HUES48 (cell line): ENCODE results near the gene CARS2.
"Not testable (repeated sequence)": the region's sequence is repeated elsewhere in the genome, so short reads cannot be mapped to it uniquely, and the experiment has no call there.

Experiments
- H3K27ac ChIP-seq: one replicate; pipeline ENCODE4 v1.7.0; 2013; ENCODE audit warnings: low read depth, low read length, inconsistent platforms
- H3K27me3 ChIP-seq: 2 replicates; pipeline ENCODE4 v1.6.1; 2013; ENCODE audit warnings: mild to moderate bottlenecking, low read length; ENCODE audit not compliant: control insufficient read depth, insufficient read depth
- H3K36me3 ChIP-seq: 2 replicates; pipeline ENCODE4 v1.6.1; 2013; ENCODE audit warnings: low read length; ENCODE audit not compliant: control insufficient read depth, insufficient read depth
- H3K4me1 ChIP-seq: 2 replicates; pipeline ENCODE4 v1.6.1; 2013; ENCODE audit warnings: mild to moderate bottlenecking, low read length; ENCODE audit not compliant: control insufficient read depth, insufficient read depth
- H3K4me3 ChIP-seq: 2 replicates; pipeline ENCODE4 v1.5.1; 2013; ENCODE audit warnings: mild to moderate bottlenecking, low read depth, low read length
- H3K9ac ChIP-seq: 2 replicates; pipeline ENCODE4 v1.6.1; 2013; ENCODE audit warnings: mild to moderate bottlenecking, low read depth, low read length, moderate library complexity
- H3K9me3 ChIP-seq: 2 replicates; pipeline ENCODE4 v1.6.1; 2013; ENCODE audit warnings: low read length; ENCODE audit not compliant: control insufficient read depth, insufficient read depth

The CARS2 gene

GRCh38 chr13:110610955-110611595, 94.8 kb downstream of the CARS2 start:
- Histone ChIP-seq H3K27ac (no peak overlapping the region), H3K9me3 (peaks cover 9% of the 10 kb centered on the region; the same call in 1 of the 2 replicates), H3K4me1 (peaks cover 12% of the 10 kb centered on the region), H3K4me3 (no peak overlapping the region), H3K9ac (no peak overlapping the region), H3K27me3 (no peaks in the 10 kb centered on the region), H3K36me3 (no peaks in the 10 kb centered on the region)

GRCh38 chr13:110607675-110608224, 98.2 kb downstream of the CARS2 start:
- H3K4me1 ChIP-seq = peaks cover 8% of the 10 kb centered on the region
- H3K27me3 ChIP-seq = no peaks in the 10 kb centered on the region
- no peaks in the 10 kb centered on the region for H3K36me3 ChIP-seq
- no peak overlapping the region for H3K9ac ChIP-seq
- peaks cover 9% of the 10 kb centered on the region; the same call in 1 of the 2 replicates for H3K9me3 ChIP-seq
- H3K4me3 ChIP-seq = no peak overlapping the region
- H3K27ac ChIP-seq = no peak overlapping the region

GRCh38 chr13:110606281-110606680, 99.6 kb downstream of the CARS2 start:
- H3K36me3 ChIP-seq = not testable (repeated sequence)

GRCh38 chr13:110605132-110605531, 100.8 kb downstream of the CARS2 start:
- no peak overlapping the region for H3K27ac ChIP-seq
- H3K36me3 ChIP-seq = no peaks in the 10 kb centered on the region
- H3K9me3 ChIP-seq = peaks cover 9% of the 10 kb centered on the region; the same call in 1 of the 2 replicates
- peaks cover 1% of the 10 kb centered on the region for H3K4me1 ChIP-seq
- H3K9ac ChIP-seq = no peak overlapping the region
- no peak overlapping the region for H3K4me3 ChIP-seq
- H3K27me3 ChIP-seq = no peaks in the 10 kb centered on the region

More at GRCh38 chr13:110606281-110606680, 99.6 kb downstream of the CARS2 start:
- H3K4me1 ChIP-seq, H3K27ac ChIP-seq, H3K9ac ChIP-seq, H3K9me3 ChIP-seq, H3K27me3 ChIP-seq, H3K4me3 ChIP-seq: not testable (repeated sequence)

GRCh38 chr13:110600980-110601379, 104.9 kb downstream of the CARS2 start:
- Histone ChIP-seq H3K36me3 (no peaks in the 10 kb centered on the region), H3K27ac (no peak overlapping the region), H3K4me3 (no peak overlapping the region), H3K4me1 (no peaks in the 10 kb centered on the region), H3K9ac (no peak overlapping the region), H3K9me3 (no peaks in the 10 kb centered on the region), H3K27me3 (no peaks in the 10 kb centered on the region)

GRCh38 chr13:110600261-110600819, 105.6 kb downstream of the CARS2 start:
- H3K4me1 ChIP-seq = no peaks in the 10 kb centered on the region
- no peak overlapping the region for H3K27ac ChIP-seq
- no peaks in the 10 kb centered on the region for H3K27me3 ChIP-seq
- no peaks in the 10 kb centered on the region for H3K9me3 ChIP-seq
- H3K4me3 ChIP-seq = no peak overlapping the region
- no peaks in the 10 kb centered on the region for H3K36me3 ChIP-seq
- no peak overlapping the region for H3K9ac ChIP-seq

- H3K9ac ChIP-seq = no peak overlapping the region
- no peaks in the 10 kb centered on the region for H3K36me3 ChIP-seq
- no peak overlapping the region for H3K4me3 ChIP-seq
- no peaks in the 10 kb centered on the region for H3K4me1 ChIP-seq
- H3K9me3 ChIP-seq = no peaks in the 10 kb centered on the region
- no peaks in the 10 kb centered on the region for H3K27me3 ChIP-seq
- H3K27ac ChIP-seq = no peak overlapping the region
These were observed 108.8 kb downstream of the CARS2 start for GRCh38 chr13:110597041-110597689.

- no peak overlapping the region for H3K9ac ChIP-seq
These were observed 112.3 kb downstream of the CARS2 start for GRCh38 chr13:110593430-110594130.

GRCh38 chr13:110592665-110593064, 113.3 kb downstream of the CARS2 start:
- Histone ChIP-seq H3K4me1 (peaks cover 8% of the 10 kb centered on the region; the same call in 1 of the 2 replicates), H3K27ac (no peak overlapping the region), H3K9me3 (no peaks in the 10 kb centered on the region)

More at GRCh38 chr13:110593430-110594130, 112.3 kb downstream of the CARS2 start:
- H3K27me3 ChIP-seq = no peaks in the 10 kb centered on the region
- no peaks in the 10 kb centered on the region for H3K36me3 ChIP-seq
- no peak overlapping the region for H3K27ac ChIP-seq
- H3K4me3 ChIP-seq = no peak overlapping the region
- H3K4me1 ChIP-seq = peaks cover 8% of the 10 kb centered on the region; the same call in 1 of the 2 replicates
- no peaks in the 10 kb centered on the region for H3K9me3 ChIP-seq

More at GRCh38 chr13:110592665-110593064, 113.3 kb downstream of the CARS2 start:
- no peak overlapping the region for H3K4me3 ChIP-seq
- no peak overlapping the region for H3K9ac ChIP-seq
- H3K27me3 ChIP-seq = no peaks in the 10 kb centered on the region
- no peaks in the 10 kb centered on the region for H3K36me3 ChIP-seq
